Prostate gland (tissue), 2 donors: Measurements from ENCODE around the gene C1orf50. TPM values are rescaled to one million over a fixed set of nuclear protein-coding genes. Genes with fewer than 3 reads are reported as not detected.
A peak's percentile ranks its signal among the peaks of the same experiment; 100 is the strongest.

Source experiments
- DNase-seq: peaks from one replicate; pipeline ENCODE4 v3.0.0-alpha.2; 2019; ENCODE audit warnings: low spot score
- H3K27ac ChIP-seq, 2 donors: fragments of 200-600 bp; sonication (generic); 2 replicates each; pipeline ENCODE4 v1.5.1; 2017 to 2019
- H3K27me3 ChIP-seq: fragments of 200-600 bp; sonication (generic); replicated peaks from 2 replicates; pipeline ENCODE4 v1.5.1; 2019; ENCODE audit not compliant: insufficient read depth
- H3K36me3 ChIP-seq, 2 donors: fragments of 200-600 bp; sonication (generic); 1 replicate in 1 of 2; 2 replicates in 1 of 2; pipeline versions ENCODE4 v1.5.1 to v1.8.1; 2017 to 2019
- H3K4me1 ChIP-seq: fragments of 200-600 bp; sonication (generic); replicated peaks from 2 replicates; pipeline ENCODE4 v1.5.1; 2019
- H3K4me3 ChIP-seq, 2 donors: fragments of 200-600 bp; sonication (generic); 2 replicates each; pipeline ENCODE4 v1.5.1; 2017 to 2019
- H3K9me3 ChIP-seq: fragments of 200-600 bp; sonication (generic); 2 replicates; pipeline ENCODE4 v1.5.1; 2017
- POLR2A ChIP-seq: fragments of 450-650 bp; IDR thresholded peaks from one replicate; pipeline ENCODE4 v1.6.1; 2016; ENCODE audit warnings: antibody characterized with exemption, mild to moderate bottlenecking
- POLR2AphosphoS5 ChIP-seq: sonication (generic); formaldehyde crosslinking; IDR thresholded peaks from one replicate; pipeline ENCODE4 v1.6.1; 2017; ENCODE audit warnings: antibody characterized with exemption
- WGBS: methylation state at CpG from one replicate; pipeline ENCODE4 v1.1.5; 2018; 5-methylcytosine and 5-hydroxymethylcytosine counted together
- intact Hi-C: fragments of 100-400 bp; cut with DNase I; formaldehyde crosslinking; loops from one replicate; pipeline ENCODE4 v1.14.2; 2022
- total RNA-seq, 2 donors: library from RNA; depleted of rRNA; stranded (reverse); fragments of >200 nt; gene quantifications; one replicate each; pipeline ENCODE4 v1.1.0, GENCODE V29; 2016
- TF ChIP-seq, protein P1 (sequence below), 4 experiments: fragments of 200-600 bp in 2 of 4; fragments of 450-650 bp in 2 of 4; sonication (generic) in 2 of 4; IDR thresholded peaks; 1 replicate in 3 of 4; 2 replicates in 1 of 4; pipeline ENCODE4 v1.5.1; 2016 to 2019; ENCODE audit warnings: antibody characterized with exemption in 4 of 4, mild to moderate bottlenecking in 2 of 4, moderate library complexity in 2 of 4

The C1orf50 gene
- total RNA-seq, 2 donors from 2014 or later = 3.3 to 3.6 TPM

DNA sequence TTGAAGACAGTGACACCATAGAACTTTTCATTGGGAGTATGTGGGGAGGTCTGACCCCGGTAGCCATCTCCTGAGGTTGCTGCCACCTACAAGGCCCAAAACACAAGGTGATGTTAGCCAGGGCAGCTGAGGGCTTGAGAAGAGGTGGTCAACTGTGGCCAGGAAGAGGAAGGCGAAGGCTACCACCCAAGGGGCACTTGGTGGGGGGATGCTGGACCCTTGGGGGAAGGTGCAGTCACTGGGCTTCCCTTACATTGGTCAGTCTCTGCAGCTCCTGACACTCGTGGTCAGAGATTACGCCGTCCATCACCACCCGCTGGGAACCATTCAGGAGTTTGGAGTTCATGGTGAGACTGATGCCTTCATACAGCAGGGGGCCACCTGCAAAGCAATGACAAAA is 14.8 kb upstream of the C1orf50 start:
- WGBS = 93% methylated on average over 6 of the region's 6 CpGs
- intact Hi-C loops = no loop called here
- no peak overlapping the region for H3K4me3 ChIP-seq
- no peak for DNase-seq
- H3K27ac ChIP-seq = no peak overlapping the region
- TF ChIP-seq POLR2AphosphoS5 (no peak), POLR2A (no peak)
- TF ChIP-seq, protein P1, sequence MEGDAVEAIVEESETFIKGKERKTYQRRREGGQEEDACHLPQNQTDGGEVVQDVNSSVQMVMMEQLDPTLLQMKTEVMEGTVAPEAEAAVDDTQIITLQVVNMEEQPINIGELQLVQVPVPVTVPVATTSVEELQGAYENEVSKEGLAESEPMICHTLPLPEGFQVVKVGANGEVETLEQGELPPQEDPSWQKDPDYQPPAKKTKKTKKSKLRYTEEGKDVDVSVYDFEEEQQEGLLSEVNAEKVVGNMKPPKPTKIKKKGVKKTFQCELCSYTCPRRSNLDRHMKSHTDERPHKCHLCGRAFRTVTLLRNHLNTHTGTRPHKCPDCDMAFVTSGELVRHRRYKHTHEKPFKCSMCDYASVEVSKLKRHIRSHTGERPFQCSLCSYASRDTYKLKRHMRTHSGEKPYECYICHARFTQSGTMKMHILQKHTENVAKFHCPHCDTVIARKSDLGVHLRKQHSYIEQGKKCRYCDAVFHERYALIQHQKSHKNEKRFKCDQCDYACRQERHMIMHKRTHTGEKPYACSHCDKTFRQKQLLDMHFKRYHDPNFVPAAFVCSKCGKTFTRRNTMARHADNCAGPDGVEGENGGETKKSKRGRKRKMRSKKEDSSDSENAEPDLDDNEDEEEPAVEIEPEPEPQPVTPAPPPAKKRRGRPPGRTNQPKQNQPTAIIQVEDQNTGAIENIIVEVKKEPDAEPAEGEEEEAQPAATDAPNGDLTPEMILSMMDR (IDR thresholded peaks at IDR 0.05) = no peak
- H3K36me3 ChIP-seq = no peaks in the 10 kb centered on the region
- H3K27me3 ChIP-seq = no peaks in the 10 kb centered on the region
- no peaks in the 10 kb centered on the region for H3K4me1 ChIP-seq
- H3K9me3 ChIP-seq = no peaks in the 10 kb centered on the region

DNA sequence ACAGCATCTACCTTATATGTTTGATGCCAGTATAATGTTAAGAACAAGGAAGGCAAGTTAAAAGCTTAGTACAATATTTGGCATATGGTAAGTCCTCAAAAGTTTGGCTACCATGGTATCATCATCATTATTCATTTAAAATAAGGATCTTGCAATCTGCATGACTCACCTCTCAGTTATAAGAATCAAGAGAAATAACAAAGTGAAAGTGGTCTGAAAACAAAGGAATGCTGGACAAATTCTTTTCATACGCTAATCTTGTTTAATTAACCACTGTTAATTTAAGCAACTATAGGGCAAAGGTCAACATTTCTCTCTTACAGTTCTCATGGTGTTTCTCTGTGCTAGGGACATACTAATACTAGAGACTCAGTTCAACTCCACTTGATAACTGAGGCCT is 14.0 kb upstream of the C1orf50 start:
- TF ChIP-seq POLR2A (no peak), POLR2AphosphoS5 (no peak)
- TF ChIP-seq, protein P1 (IDR thresholded peaks at IDR 0.05) = no peak
- intact Hi-C loops = no loop called here
- no peaks in the 10 kb centered on the region for H3K27me3 ChIP-seq

DNA sequence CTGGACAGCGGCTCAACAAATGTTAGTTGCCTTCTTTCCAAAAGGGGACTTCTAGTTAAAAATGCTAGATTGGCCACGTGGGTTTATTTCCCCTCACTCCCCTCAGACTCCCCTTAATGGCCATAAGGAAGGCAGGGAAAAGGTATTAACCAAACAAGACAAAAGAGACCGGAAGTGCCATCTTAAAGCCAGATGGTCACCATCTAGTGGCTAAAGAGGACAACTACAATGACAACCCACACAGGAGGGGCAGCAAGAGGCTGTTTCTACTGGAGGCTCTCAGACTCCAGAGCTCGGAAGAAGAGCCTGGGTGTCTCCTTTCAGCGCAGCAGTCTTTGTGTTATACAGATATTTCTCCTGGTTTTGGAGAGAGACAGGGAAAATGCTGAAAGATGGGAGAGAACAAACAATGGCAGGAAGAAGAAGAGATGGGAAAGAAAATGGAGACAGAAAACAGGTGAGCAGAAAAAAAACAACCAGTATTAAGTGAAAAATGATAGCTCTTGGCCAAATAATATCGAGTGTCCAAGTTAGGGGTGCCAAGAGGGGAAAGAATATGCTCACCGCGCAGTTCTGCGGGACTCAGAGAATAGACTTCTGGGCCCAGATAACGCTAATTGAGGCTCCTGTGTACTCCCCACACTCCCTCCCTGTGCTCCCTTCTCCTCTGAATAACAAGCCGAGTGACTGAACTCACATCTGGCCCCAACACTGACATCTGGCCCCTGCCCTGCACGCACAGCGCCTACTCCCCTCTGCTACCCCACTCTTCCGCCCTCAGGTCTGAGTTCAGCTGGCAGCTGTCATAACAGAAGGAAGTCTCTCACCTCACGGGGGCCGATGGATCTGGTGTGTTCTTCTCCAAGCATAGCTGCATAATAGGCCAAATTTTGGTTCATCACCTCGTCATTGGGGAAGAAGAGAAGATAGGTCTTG is 9.8 kb upstream of the C1orf50 start:
- WGBS = 75% methylated on average over 17 of the region's 17 CpGs
- no peaks in the 10 kb centered on the region for H3K4me1 ChIP-seq
- H3K4me3 ChIP-seq = no peak overlapping the region
- no peak for DNase-seq
- H3K27ac ChIP-seq = no peak overlapping the region
- H3K36me3 ChIP-seq = no peaks in the 10 kb centered on the region
- no peaks in the 10 kb centered on the region for H3K9me3 ChIP-seq
- no peaks in the 10 kb centered on the region for H3K27me3 ChIP-seq
- peak; percentile 38 for TF ChIP-seq POLR2AphosphoS5
- TF ChIP-seq, protein P1 (IDR thresholded peaks at IDR 0.05) = peak in 3 of 4 experiments; percentile 48 to 69 (median 58)
- TF ChIP-seq POLR2A = no peak
- intact Hi-C loops = no loop called here

More for the DNA sequence above, 14.0 kb upstream of the C1orf50 start:
- 97% methylated on average over 1 of the region's 1 CpG for WGBS
- Histone ChIP-seq H3K9me3 (no peaks in the 10 kb centered on the region), H3K36me3 (no peaks in the 10 kb centered on the region), H3K4me3 (no peak overlapping the region), H3K4me1 (no peaks in the 10 kb centered on the region), H3K27ac (no peak overlapping the region)
- DNase-seq = no peak

DNA sequence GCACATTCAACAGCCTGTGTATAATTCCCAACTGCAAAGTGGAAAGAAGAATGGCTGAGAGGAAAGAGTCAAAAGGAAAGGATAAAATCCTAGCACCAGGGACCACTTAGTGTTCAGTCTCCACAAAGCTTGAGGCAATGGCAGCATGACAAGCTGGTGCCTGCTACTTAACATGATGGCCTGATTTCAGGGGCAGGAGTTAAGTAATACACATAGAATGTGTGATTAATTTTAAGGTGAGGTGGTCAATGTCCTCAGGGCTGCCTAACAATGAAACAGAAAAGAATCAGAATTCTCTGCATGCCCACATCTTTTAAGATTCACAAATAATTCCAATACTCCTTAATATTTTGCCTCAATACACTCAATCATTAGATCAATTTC is 9.2 kb upstream of the C1orf50 start:
- intact Hi-C loops = no loop called here
- H3K27me3 ChIP-seq = no peaks in the 10 kb centered on the region
- H3K27ac ChIP-seq = no peak overlapping the region
- no peak overlapping the region for H3K4me3 ChIP-seq
- H3K36me3 ChIP-seq = no peaks in the 10 kb centered on the region
- no peaks in the 10 kb centered on the region for H3K4me1 ChIP-seq
- DNase-seq = no peak
- TF ChIP-seq POLR2AphosphoS5 (no peak), POLR2A (no peak)
- TF ChIP-seq, protein P1 (IDR thresholded peaks at IDR 0.05) = no peak
- no peaks in the 10 kb centered on the region for H3K9me3 ChIP-seq

DNA sequence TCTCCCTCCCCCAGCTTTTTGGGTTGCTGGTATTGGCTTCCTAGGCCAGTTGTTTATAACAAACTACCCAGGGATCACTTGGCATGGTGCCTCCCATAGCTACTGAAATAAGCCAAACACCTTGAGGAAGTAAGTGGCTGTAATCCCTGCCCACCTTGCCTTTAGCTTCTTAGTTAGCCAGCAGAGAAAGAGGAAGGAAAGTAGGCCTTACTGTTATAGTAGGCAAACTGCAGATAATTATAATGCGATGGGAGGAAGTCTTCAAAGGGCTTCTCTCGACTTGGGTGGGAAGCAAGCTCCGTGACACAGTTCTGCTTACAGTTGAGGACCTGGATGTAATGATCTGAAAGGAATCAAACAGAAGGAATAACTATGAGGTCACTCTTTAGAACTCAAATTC is 8.4 kb upstream of the C1orf50 start:
- no peaks in the 10 kb centered on the region for H3K9me3 ChIP-seq
- no peak overlapping the region for H3K4me3 ChIP-seq
- no peaks in the 10 kb centered on the region for H3K36me3 ChIP-seq
- no peak overlapping the region for H3K27ac ChIP-seq
- H3K4me1 ChIP-seq = no peaks in the 10 kb centered on the region
- no peak for TF ChIP-seq POLR2A
- no peak for TF ChIP-seq POLR2AphosphoS5
- TF ChIP-seq, protein P1 (IDR thresholded peaks at IDR 0.05) = no peak
- intact Hi-C loops = no loop called here
- no peaks in the 10 kb centered on the region for H3K27me3 ChIP-seq
- no peak for DNase-seq
- 81% methylated on average over 3 of the region's 3 CpGs for WGBS
